ENCODE data around the gene NINJ1.

Gene NINJ1, protein sequence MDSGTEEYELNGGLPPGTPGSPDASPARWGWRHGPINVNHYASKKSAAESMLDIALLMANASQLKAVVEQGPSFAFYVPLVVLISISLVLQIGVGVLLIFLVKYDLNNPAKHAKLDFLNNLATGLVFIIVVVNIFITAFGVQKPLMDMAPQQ

GRCh38 chr9:93134015-93134739 is at the start of gene NINJ1:
Gene NINJ1, minus strand, starts transcription at chr9:93134251. Its CDS starts 34 bp downstream, at chr9:93134217.
- DNase-seq: peak; percentile 90

GRCh38 chr9:93183131-93183662 is 49.1 kb upstream of the NINJ1 start:
- DNase-seq: no peak

DNA sequence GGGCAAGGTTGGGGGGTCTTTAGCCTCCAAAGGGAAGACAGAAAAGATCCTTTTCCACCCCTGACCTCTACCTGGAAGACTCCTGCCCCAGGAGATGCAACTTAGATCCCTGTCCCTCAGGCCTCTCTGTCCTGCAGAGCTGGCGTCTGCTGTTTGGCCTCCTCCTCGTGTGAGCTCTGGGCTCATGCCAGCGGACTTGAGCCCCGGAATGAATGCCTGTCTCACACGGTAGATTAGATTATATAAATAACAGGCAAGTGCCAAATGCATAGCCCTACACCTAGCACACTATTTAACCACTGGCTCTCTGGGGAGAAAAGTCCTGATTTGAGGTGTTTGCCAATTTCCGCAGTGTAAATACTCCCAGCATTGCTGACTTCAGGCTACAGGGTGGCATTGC is 48.5 kb upstream of the NINJ1 start:
- no peak for DNase-seq

- DNase-seq: no peak
Measured at GRCh38 chr9:93181672-93182435, 47.8 kb upstream of the NINJ1 start.

GRCh38 chr9:93180938-93181337 is 46.9 kb upstream of the NINJ1 start:
- DNase-seq: no peak

- DNase-seq: no peak
Measured at GRCh38 chr9:93178851-93179786, 45.1 kb upstream of the NINJ1 start.

DNA sequence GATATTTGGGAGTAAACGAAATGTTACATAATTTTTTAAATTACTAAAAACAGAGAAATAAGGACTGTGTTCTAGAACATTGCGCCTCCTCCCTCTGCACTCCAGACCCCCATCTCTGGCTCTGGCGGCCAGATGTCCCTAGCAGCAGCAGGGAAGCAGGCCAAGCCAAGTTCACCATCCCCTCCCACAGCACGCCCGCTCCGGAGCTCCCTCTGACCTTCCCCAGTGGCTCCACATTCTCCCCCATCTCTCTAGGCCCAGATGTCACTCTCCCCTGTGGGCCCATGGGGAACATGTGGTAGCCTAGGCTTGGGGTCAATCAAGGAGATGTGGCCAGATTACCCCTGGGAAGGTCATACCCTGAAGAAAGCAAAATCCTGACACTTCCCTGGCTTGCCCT is 43.6 kb upstream of the NINJ1 start:
- DNase-seq: no peak

DNA sequence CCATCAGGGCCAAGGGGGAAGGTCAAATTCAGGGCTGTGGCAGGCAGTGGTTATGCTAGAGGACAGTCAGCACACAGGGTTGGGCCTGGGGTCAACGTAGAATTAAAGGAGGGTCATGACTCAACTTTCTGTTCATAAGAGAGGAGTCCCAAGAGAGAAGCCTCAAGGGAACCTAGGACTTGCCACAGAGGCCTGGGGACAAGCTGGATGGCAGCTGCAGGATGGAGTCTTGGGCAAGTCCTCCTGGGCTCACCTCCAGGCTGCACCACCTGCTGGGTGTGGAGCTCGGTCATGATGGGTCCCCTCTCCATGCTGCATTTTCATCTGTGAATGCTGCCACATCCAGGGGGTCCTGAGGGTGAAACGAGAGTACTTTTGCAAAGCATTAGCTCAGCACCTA is 40.9 kb upstream of the NINJ1 start:
- no peak for DNase-seq

DNA sequence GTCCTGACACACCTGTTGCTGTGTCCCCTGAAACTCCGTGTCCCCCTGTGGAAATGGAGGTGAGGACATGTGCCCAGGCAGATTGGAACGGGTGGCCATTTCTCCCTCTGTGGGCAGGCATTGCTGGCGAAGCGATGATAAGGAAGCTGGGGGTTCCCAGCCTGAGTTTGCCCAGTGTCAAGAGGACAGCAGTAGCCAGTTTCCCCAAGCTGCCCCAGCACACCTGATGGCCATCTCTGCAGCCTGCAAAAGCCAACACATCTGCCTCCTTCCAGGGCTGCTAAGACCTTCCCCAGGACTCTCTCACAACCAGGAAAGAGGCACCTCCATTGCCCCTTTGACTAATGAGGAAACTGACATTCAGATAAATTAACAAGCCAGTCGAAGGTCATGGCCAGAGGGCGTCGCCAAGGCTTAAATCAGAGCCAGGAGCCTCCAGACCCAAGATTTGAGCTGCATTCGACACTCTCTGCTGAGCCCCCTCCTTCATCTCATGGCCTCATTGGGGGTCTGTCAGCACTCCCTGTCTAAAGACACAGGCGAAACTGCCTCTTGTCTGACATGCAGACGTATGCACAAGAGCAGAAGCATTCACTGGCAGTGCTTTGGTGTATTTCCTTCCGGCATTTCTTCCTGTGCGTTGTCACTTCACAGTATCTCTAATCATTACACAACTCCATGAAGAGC is 39.5 kb upstream of the NINJ1 start:
- no peak for DNase-seq

DNA sequence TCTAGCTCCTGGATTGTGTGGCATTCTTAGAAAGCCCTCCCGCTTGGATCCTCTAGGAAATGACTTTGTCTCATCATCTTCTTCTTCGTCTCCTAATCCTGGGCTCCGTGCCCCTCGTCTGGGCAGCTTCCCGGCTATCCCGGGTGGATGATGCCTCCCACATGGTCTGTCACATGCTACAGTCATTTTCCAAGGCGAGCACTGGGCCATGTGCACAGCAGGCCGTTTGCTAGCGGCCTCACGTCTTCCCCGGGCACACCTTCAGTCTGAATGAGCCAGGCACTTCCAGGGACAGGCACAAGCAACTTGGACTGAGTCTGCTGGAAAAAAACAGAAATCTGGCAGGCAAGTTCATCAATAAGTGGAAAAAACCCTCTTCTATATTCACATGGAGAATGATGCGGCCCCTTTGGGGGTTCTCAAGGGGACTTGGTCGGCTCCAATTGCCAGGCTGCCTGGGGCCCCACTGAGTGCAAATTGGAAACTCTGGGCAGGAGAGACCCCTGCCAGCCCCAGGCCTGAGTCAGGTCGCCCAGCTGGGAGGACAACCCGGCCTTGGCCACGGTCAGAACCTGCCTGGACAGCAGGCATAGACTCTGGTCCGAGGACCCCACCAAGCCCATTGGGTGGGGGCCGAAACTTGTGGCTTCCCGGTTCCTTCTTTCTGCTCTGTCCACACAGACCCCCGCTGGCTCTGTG is 38.8 kb upstream of the NINJ1 start:
- no peak for DNase-seq

GRCh38 chr9:93171261-93171990 is 37.4 kb upstream of the NINJ1 start:
- no peak for DNase-seq

GRCh38 chr9:93170571-93170970 is 36.5 kb upstream of the NINJ1 start:
- no peak for DNase-seq

- DNase-seq: no peak
Measured at GRCh38 chr9:93169444-93169843, 35.4 kb upstream of the NINJ1 start.

- no peak for DNase-seq
Measured at GRCh38 chr9:93168581-93168980, 34.5 kb upstream of the NINJ1 start.

DNA sequence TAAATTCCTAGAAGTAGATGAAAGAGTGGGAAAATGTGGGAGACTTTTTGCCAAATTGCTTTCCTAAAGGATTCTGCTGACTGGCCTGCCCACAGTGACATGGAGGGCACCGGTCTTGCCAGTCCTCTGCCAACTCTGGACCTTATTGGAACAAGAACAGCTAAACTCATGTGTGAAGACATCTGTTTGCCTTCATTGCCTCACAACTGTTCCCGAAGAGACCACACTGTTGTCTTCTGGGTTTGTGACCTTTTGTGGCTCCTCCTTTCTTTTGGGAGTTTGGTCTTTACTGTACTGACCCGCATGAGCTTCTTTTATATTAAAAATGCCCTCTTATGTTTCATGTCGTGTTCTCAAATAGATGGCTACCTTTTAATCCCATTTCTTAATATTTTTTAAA is 33.8 kb upstream of the NINJ1 start:
- no peak for DNase-seq

DNA sequence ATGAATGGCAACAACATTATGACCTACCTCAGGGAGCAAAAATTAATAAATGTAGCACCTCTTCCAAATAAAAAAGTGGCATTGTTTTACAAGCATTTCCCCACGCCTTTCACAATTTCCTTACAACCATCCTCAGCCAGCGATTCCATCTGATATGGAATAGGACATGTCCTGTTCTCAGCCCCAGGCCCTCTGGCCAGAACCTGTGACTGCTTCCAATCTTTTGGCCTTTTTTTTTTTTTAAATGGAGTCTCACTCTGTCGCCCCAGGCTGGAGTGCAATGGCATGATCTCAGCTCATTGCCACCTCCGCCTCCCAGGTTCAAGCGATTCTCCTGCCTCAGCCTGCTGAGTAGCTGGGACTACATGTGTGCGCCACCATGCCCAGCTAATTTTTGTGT is 33.1 kb upstream of the NINJ1 start:
- DNase-seq: no peak

- no peak for DNase-seq
Measured at GRCh38 chr9:93166699-93167098, 32.6 kb upstream of the NINJ1 start.

DNA sequence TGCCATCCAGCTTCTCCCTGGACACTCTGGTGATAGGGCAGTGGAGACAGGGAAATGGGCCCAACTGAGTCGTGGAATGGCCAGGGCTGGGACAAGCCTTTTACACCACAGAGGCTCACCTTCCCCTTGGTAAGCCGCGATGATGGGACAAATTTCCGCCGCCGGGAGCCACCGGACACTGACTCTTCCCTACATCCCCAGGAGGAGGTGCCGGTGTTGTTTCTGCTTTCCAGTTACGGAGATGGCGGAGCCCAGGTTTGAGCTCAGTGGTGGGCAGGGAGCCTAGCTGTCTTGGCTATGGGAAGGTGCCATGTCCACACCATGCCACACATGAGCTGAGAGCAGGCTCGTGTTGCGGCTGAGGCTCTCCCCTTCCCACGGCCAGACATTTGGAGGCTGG is 30.0 kb upstream of the NINJ1 start:
- no peak for DNase-seq

DNA sequence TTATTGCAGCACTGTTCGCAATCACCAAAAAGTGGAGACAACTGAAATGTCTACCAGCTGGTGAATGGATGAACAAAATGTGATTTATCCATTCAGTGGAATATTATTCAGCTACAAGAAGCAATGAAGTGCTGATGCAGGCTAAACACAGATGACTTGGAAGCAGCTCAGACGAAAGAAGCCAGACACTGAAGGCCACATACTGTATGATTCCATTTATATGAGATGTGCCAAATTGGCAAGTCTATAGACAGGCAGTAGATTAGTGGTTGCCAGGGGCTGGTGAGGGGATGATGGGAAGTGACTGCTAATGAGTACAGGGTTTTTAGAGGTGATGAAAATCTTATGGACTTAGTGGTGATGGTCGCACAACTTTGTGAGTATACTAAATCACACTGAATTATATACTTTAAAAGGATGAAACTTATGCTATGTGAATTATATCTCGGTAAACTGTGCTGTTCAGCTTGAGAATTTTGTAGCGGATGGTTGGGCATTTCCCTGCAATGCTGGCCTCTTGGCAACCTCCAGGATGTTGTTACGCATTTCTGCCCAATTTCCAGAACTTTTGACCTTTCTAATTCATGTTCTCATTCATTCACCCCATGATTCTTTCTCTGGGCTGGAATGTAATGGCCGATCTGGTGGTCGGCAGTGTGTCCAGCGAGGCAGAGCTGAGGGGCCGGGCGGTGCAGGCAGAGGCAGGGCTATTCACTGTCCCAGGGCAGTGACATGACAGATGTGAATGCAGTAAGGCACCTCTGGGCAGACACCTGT is 27.9 kb upstream of the NINJ1 start:
- DNase-seq: no peak

Data from stimulated activated CD4-positive, alpha-beta T cell treated with anti-CD3 and anti-CD28 coated beads, Interleukin-4, amount 100 ng/mL, for 1 hour (primary cell).